HepG2 (cell line): Measurements from ENCODE around the gene CDX1. TPM values are rescaled to one million over a fixed set of nuclear protein-coding genes. Genes with fewer than 3 reads are reported as not detected.

ENCODE experiments used
- ATAC-seq: fragments of 200-7000 bp; cut with Tn5 transposase; 3 replicates; pipeline ENCODE4 v1.9.1; 2020; ENCODE audit warnings: mild to moderate bottlenecking, moderate library complexity
- BruUV-seq: library from RNA; stranded (reverse); fragments of 400-500 nt; replicated peaks from 2 replicates; lab custom pipeline; 2021; lab: Mats Ljungman, UMichigan
- CTCF ChIA-PET: fragments of 300-600 bp; formaldehyde crosslinking; extraction: SDS; loops from one replicate; lab custom pipeline; 2021; ENCODE audit warnings: low total read pairs, inconsistent platforms, low intra/inter-chr PET ratio; lab: Yijun Ruan, JAX
- POLR2A ChIA-PET: fragments of 350-600 bp; sonication (Branson Sonifier 250); formaldehyde crosslinking; loops from one replicate; lab custom pipeline; 2020; ENCODE audit warnings: antibody characterized with exemption, inconsistent platforms; lab: Yijun Ruan, JAX
- DNase-seq: peaks from one replicate; pipeline ENCODE4 v3.0.0-alpha.2; 2015; ENCODE audit warnings: low spot score
- FAIRE-seq: peaks from 3 replicates; lab custom pipeline; 2011; peaks lifted over from hg19 to GRCh38; lab: Jason Lieb, UNC
- H2AFZ ChIP-seq: one replicate; pipeline ENCODE4 v1.6.1; 2011; ENCODE audit warnings: low read length, inconsistent platforms
- H3K27ac ChIP-seq: fragments of 300-600 bp; 3 replicates; pipeline ENCODE4 v1.8.0; 2011; ENCODE audit warnings: mixed run types, mild to moderate bottlenecking, mixed read lengths, low read length, inconsistent platforms; ENCODE audit not compliant: insufficient read depth; ENCODE audit errors: extremely low read length
- H3K27me3 ChIP-seq, 2 experiments: fragments of 200-600 bp in 1 of 2; 2 replicates in 1 of 2; 3 replicates in 1 of 2; pipeline versions ENCODE4 v1.6.0 to v1.8.0; 2011; ENCODE audit warnings: low read length in 2 of 2, mild to moderate bottlenecking in 2 of 2, moderate library complexity in 2 of 2, inconsistent platforms in 1 of 2; ENCODE audit not compliant: insufficient read depth in 2 of 2, control insufficient read depth in 1 of 2
- H3K36me3 ChIP-seq, 2 experiments: fragments of 200-600 bp in 1 of 2; replicated peaks in 1 of 2; 2 replicates in 1 of 2; 3 replicates in 1 of 2; pipeline versions ENCODE4 v1.5.1 to v1.8.0; 2011; ENCODE audit warnings: low read length in 2 of 2, inconsistent platforms in 1 of 2; ENCODE audit not compliant: insufficient read depth in 2 of 2, control insufficient read depth in 1 of 2
- H3K4me1 ChIP-seq: 2 replicates; pipeline ENCODE4 v1.5.1; 2012; ENCODE audit warnings: low read length, inconsistent platforms; ENCODE audit not compliant: insufficient read depth
- H3K4me2 ChIP-seq: 2 replicates; pipeline ENCODE4 v1.6.0; 2011; ENCODE audit warnings: low read depth, low read length, inconsistent platforms
- H3K4me3 ChIP-seq, 3 experiments: fragments of 200-600 bp in 1 of 3; sonication (generic), shearing (Covaris generic) in 1 of 3; replicated peaks in 1 of 3; 2 replicates each; pipeline ENCODE4 v1.5.1; 2011 to 2016; ENCODE audit warnings: low read length in 3 of 3, inconsistent platforms in 2 of 3, low read depth in 2 of 3, mild to moderate bottlenecking in 2 of 3, control low read depth in 1 of 3, mixed read lengths in 1 of 3; ENCODE audit not compliant: insufficient read depth in 1 of 3
- H3K79me2 ChIP-seq: one replicate; pipeline ENCODE4 v1.6.1; 2011; ENCODE audit warnings: low read length, inconsistent platforms; ENCODE audit not compliant: insufficient read depth
- H3K9ac ChIP-seq: 2 replicates; pipeline ENCODE4 v1.6.0; 2011; ENCODE audit warnings: mild to moderate bottlenecking, low read depth, low read length, inconsistent platforms; ENCODE audit not compliant: insufficient read depth
- H3K9me3 ChIP-seq: 2 replicates; pipeline ENCODE4 v1.5.1; 2012; ENCODE audit warnings: mild to moderate bottlenecking, low read length
- H4K20me1 ChIP-seq: 2 replicates; pipeline ENCODE4 v1.6.0; 2011; ENCODE audit warnings: inconsistent platforms, mild to moderate bottlenecking, low read length, moderate library complexity; ENCODE audit not compliant: insufficient read depth
- SETDB1 ChIP-seq: sonication (generic); formaldehyde crosslinking; IDR thresholded peaks from 2 replicates; pipeline ENCODE4 v1.5.1; 2020; ENCODE audit warnings: missing genetic modification reagents, mild to moderate bottlenecking, borderline replicate concordance
- SKI ChIP-seq: fragments of 450-650 bp; IDR thresholded peaks from one replicate; pipeline ENCODE4 v1.6.1; 2018; ENCODE audit warnings: mild to moderate bottlenecking; ENCODE audit not compliant: partially characterized antibody
- SP1 ChIP-seq, 2 experiments: fragments of 450-650 bp in 1 of 2; sonication (generic) in 1 of 2; formaldehyde crosslinking in 1 of 2; IDR thresholded peaks; 2 replicates each; pipeline versions ENCODE4 v1.4.0 to v1.6.1; 2016 to 2020; ENCODE audit warnings: missing genetic modification reagents in 1 of 2
- ZFAT ChIP-seq: sonication (generic); formaldehyde crosslinking; conservative IDR thresholded peaks from 2 replicates; pipeline ENCODE4 v1.8.1; 2023; ENCODE audit warnings: missing genetic modification reagents, inconsistent platforms
- ZFP36L1 ChIP-seq: sonication (generic); formaldehyde crosslinking; IDR thresholded peaks from 2 replicates; pipeline ENCODE4 v1.8.0; 2022; ENCODE audit warnings: mild to moderate bottlenecking, missing genetic modification reagents, moderate library complexity
- ZNF670 ChIP-seq: sonication (generic); formaldehyde crosslinking; IDR thresholded peaks from 2 replicates; pipeline ENCODE4 v1.8.0; 2022; ENCODE audit warnings: mild to moderate bottlenecking, missing genetic modification reagents, borderline replicate concordance
- ZNF790 ChIP-seq: sonication (generic); formaldehyde crosslinking; IDR thresholded peaks from 2 replicates; pipeline ENCODE4 v1.8.0; 2022; ENCODE audit warnings: missing genetic modification reagents, mild to moderate bottlenecking, borderline replicate concordance
- WGBS: methylation state at CpG from one replicate; pipeline ENCODE4 v1.1.6; 2017; ENCODE audit warnings: low lambda C conversion rate; 5-methylcytosine and 5-hydroxymethylcytosine counted together
- in situ Hi-C: cut with HindIII; loops from 2 replicates; pipeline ENCODE4 v1.10.0; 2017; ENCODE audit warnings: low pct_unique_long_range_greater_than_20kb; ENCODE audit not compliant: extremely low pct_ligation_motif_present
- intact Hi-C: fragments of 100-400 bp; cut with micrococcal nuclease; formaldehyde crosslinking; loops from one replicate; pipeline ENCODE4 v1.10.0; 2022; ENCODE audit not compliant: unreplicated experiment
- polyA plus RNA-seq, 8 experiments: library from polyadenylated mRNA; depleted of rRNA in 3 of 8; stranded (reverse) in 7 of 8; unstranded in 1 of 8; fragments of >200 nt; fragmentation: Illumina TruSeq in 4 of 8; extraction: Trizol in 4 of 8; gene quantifications; 2 replicates each; pipeline versions ENCODE4 v1.2.1 to v1.2.3, GENCODE V29; 2011 to 2016; ENCODE audit warnings: low read depth in 4 of 8, missing spikeins in 1 of 8, mixed read lengths in 1 of 8; ENCODE audit not compliant: insufficient read depth in 1 of 8
- total RNA-seq, 5 experiments: library from RNA; depleted of rRNA; stranded (reverse); fragments of >200 nt; fragmentation: Illumina TruSeq; extraction: Trizol; gene quantifications; 2 replicates each; pipeline ENCODE4 v1.2.3, GENCODE V29; 2016; ENCODE audit warnings: low read depth in 1 of 5
- TF ChIP-seq, protein P1 (sequence below): sonication (generic); formaldehyde crosslinking; IDR thresholded peaks from 2 replicates; pipeline ENCODE4 v1.4.0; 2020; ENCODE audit warnings: mild to moderate bottlenecking, missing genetic modification reagents
- TF ChIP-seq, protein P2 (sequence below): sonication (generic); formaldehyde crosslinking; IDR thresholded peaks from 2 replicates; pipeline ENCODE4 v1.8.0; 2022; ENCODE audit warnings: missing genetic modification reagents, mild to moderate bottlenecking, moderate library complexity, borderline replicate concordance

CDX1 gene
- total and polyA plus RNA-seq, 2 of the 13 experiments (the other 11 are each of a cell fraction or from before 2014, with no cell fraction given), result not detected

DNA sequence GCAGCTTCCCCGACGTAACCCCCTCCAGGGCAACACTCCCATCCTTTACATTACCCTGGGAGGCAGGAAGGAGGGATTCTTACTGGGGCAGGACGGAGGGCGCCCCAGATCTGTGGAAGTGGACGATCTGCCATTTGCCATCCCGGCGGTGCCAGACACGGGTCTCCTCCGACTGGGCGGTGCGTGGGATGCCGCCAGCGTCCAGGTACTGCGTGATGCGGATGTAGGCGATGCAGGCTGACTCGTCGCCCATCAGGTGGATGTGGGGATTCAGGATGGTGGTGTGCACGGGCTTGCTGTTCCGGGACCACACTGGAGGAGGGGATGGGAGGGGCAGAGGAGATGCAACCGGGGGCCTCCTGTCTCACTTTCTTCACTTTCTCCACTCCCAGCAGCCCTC is 56.3 kb downstream of the CDX1 start:
- ChIA-PET POLR2A (no interaction called here), CTCF (no interaction called here)
- ATAC-seq (no peak), FAIRE-seq (no peak), DNase-seq (no peak)
- Histone ChIP-seq H3K27ac (no peak overlapping the region), H3K27me3 (peaks cover 1 to 42% of the 10 kb centered on the region in 2 experiments; a peak in 3 of 5 replicates), H4K20me1 (no peaks in the 10 kb centered on the region), H2AFZ (no peak overlapping the region), H3K4me2 (no peak overlapping the region), H3K9me3 (no peaks in the 10 kb centered on the region), H3K9ac (no peak overlapping the region), H3K36me3 (no peaks in the 10 kb centered on the region)
- intact Hi-C loops (no loop called here), in situ Hi-C loops (no loop called here)
- no TSS peak for BruUV-seq
- WGBS, result 66% methylated on average over 18 of the region's 21 CpGs
- TF ChIP-seq, protein P1, sequence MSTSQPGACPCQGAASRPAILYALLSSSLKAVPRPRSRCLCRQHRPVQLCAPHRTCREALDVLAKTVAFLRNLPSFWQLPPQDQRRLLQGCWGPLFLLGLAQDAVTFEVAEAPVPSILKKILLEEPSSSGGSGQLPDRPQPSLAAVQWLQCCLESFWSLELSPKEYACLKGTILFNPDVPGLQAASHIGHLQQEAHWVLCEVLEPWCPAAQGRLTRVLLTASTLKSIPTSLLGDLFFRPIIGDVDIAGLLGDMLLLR (CRISPR knock-in tag), result no peak
- TF ChIP-seq ZNF790 (CRISPR knock-in tag) (no peak), SP1 (IDR thresholded peaks at IDR 0.05) (no peak), SP1 (CRISPR knock-in tag; IDR thresholded peaks at IDR 0.05) (no peak), SKI (no peak), SETDB1 (no peak), ZNF670 (CRISPR knock-in tag) (no peak), ZFAT (CRISPR knock-in tag) (no peak), ZFP36L1 (CRISPR knock-in tag) (no peak)
- TF ChIP-seq, protein P2, sequence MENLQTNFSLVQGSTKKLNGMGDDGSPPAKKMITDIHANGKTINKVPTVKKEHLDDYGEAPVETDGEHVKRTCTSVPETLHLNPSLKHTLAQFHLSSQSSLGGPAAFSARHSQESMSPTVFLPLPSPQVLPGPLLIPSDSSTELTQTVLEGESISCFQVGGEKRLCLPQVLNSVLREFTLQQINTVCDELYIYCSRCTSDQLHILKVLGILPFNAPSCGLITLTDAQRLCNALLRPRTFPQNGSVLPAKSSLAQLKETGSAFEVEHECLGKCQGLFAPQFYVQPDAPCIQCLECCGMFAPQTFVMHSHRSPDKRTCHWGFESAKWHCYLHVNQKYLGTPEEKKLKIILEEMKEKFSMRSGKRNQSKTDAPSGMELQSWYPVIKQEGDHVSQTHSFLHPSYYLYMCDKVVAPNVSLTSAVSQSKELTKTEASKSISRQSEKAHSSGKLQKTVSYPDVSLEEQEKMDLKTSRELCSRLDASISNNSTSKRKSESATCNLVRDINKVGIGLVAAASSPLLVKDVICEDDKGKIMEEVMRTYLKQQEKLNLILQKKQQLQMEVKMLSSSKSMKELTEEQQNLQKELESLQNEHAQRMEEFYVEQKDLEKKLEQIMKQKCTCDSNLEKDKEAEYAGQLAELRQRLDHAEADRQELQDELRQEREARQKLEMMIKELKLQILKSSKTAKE (CRISPR knock-in tag), result no peak
- TF ChIP-seq, all 625 proteins: peak for 0
- Histone ChIP-seq H3K4me1 (0 out of 2 replicates have a peak, but pooled peaks cover 5% of the 10 kb centered on the region), H3K4me3 (no peak overlapping the region), H3K79me2 (no peaks in the 10 kb centered on the region)
